Central memory CD8-positive, alpha-beta T cell (primary cell): ENCODE results near the gene SLC12A8.

Experiments used
- ATAC-seq: fragments of 150-1000 bp; cut with Tn5 transposase; replicated peaks from 2 replicates; pipeline ENCODE4 v1.10.0; 2022; ENCODE audit warnings: mild to moderate bottlenecking, moderate FRiP score, moderate number of reproducible peaks; ENCODE audit not compliant: poor library complexity, severe bottlenecking; ENCODE audit errors: extremely low read depth
- DNase-seq, 2 donors: peaks; one replicate each; pipeline ENCODE4 v3.0.0; 2021; ENCODE audit warnings: low spot score in 2 of 2
- H3K27ac Mint-ChIP-seq: one replicate; pipeline ENCODE4 v1.8.0; 2022; ENCODE audit warnings: low read depth, mild to moderate bottlenecking, moderate library complexity, mixed read lengths
- H3K27me3 Mint-ChIP-seq: one replicate; pipeline ENCODE4 v1.8.0; 2022; ENCODE audit warnings: mixed read lengths
- H3K36me3 Mint-ChIP-seq: one replicate; pipeline ENCODE4 v1.8.0; 2022; ENCODE audit warnings: mild to moderate bottlenecking, moderate library complexity, mixed read lengths; ENCODE audit not compliant: insufficient read depth
- H3K4me1 Mint-ChIP-seq: one replicate; pipeline ENCODE4 v1.8.0; 2022; ENCODE audit warnings: mixed read lengths
- H3K4me3 Mint-ChIP-seq: one replicate; pipeline ENCODE4 v1.8.0; 2022; ENCODE audit warnings: mild to moderate bottlenecking, moderate library complexity, mixed read lengths
- H3K9me3 Mint-ChIP-seq: one replicate; pipeline ENCODE4 v1.8.0; 2022; ENCODE audit warnings: mixed read lengths

Gene SLC12A8

GRCh38 chr3:125172346-125172745, 40.2 kb downstream of the SLC12A8 start:
- Mint-ChIP-seq H3K4me3 (no peak overlapping the region), H3K9me3 (peaks cover 8% of the 10 kb centered on the region), H3K27ac (no peak overlapping the region), H3K4me1 (no peaks in the 10 kb centered on the region), H3K27me3 (no peaks in the 10 kb centered on the region), H3K36me3 (no peaks in the 10 kb centered on the region)
- ATAC-seq (no peak), DNase-seq (no peak)

- Mint-ChIP-seq H3K4me1 (no peaks in the 10 kb centered on the region), H3K4me3 (no peak overlapping the region), H3K27ac (no peak overlapping the region), H3K9me3 (peaks cover 6% of the 10 kb centered on the region), H3K36me3 (no peaks in the 10 kb centered on the region), H3K27me3 (no peaks in the 10 kb centered on the region)
- DNase-seq (no peak), ATAC-seq (no peak)
Measured at GRCh38 chr3:125168711-125169393, 43.7 kb downstream of the SLC12A8 start.

DNA sequence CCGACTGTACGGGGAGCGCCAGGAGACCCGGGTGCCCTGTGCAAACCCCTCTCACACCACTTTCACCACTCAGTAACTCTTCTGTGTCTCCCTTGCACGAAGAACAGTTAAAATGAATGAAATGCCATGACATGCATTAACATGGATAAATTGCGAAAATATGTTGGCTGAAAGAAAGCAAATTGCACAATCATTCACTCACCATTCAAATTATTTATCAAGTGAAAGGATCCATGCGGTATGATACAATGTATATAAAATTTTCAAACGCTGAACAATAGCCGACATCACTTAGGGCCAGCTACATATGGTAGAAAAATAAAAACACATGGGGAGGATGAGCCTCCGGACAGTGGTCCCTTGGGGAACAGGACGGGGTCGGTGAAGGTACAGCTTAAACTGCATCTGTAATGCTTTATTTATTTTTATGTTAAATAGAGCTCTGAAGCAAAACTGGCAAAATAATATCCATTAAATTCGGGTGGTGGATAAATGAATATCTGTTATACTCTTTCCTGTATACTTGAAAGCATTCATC, 45.9 kb downstream of the SLC12A8 start:
- H3K27ac Mint-ChIP-seq = no peak overlapping the region
- DNase-seq (no peak), ATAC-seq (no peak)
- H3K27me3 Mint-ChIP-seq = no peaks in the 10 kb centered on the region
- no peak overlapping the region for H3K4me3 Mint-ChIP-seq
- peaks cover 5% of the 10 kb centered on the region for H3K4me1 Mint-ChIP-seq
- no peaks in the 10 kb centered on the region for H3K36me3 Mint-ChIP-seq
- no peaks in the 10 kb centered on the region for H3K9me3 Mint-ChIP-seq

- Mint-ChIP-seq H3K4me3 (no peak overlapping the region), H3K27me3 (no peaks in the 10 kb centered on the region), H3K4me1 (peaks cover 5% of the 10 kb centered on the region), H3K36me3 (no peaks in the 10 kb centered on the region), H3K27ac (no peak overlapping the region), H3K9me3 (no peaks in the 10 kb centered on the region)
- no peak for ATAC-seq
- DNase-seq = no peak
Measured at GRCh38 chr3:125165948-125166553, 46.5 kb downstream of the SLC12A8 start.

DNA sequence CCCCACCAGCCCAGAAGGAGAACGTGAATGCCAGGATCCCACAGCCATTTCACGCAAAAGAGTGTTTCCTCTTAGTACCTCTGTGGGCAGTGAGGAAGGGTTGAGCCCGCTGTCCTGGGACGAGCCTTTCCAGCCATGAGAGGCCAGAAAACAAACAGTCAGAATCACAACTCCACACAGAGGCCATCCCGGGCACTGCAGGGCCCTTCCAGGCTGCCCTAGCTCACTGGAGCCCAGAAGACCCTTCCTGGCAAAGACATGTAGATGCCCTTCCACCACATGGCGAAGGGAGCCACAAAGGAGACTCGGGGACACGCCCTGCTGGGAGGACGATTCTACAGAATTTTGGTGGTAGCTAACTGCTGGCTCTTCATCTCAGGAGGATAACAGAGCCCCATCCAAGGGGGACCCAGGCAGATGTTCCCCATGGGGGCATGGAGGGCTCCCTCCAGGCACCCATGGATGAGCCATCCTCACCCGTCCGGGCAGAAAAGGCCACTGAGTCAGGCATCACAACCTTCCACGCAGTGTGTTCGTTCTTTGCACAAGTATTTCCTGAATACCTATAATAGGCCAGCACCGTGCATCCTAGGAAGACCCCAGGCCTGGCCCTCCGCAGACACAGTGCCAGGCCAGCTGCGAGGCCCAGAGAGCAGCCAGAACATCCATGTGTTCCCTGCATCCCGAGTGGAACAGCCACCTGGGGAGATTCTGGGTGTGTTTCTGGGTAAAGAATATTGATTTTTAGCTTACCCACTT, 47.2 kb downstream of the SLC12A8 start:
- Mint-ChIP-seq H3K27me3 (no peaks in the 10 kb centered on the region), H3K4me1 (peaks cover 5% of the 10 kb centered on the region), H3K4me3 (no peak overlapping the region), H3K27ac (no peak overlapping the region), H3K36me3 (no peaks in the 10 kb centered on the region), H3K9me3 (no peaks in the 10 kb centered on the region)
- ATAC-seq = no peak
- DNase-seq = no peak

- no peak overlapping the region for H3K27ac Mint-ChIP-seq
- H3K4me3 Mint-ChIP-seq = no peak overlapping the region
- H3K4me1 Mint-ChIP-seq = peaks cover 5% of the 10 kb centered on the region
- DNase-seq (no peak), ATAC-seq (no peak)
- no peaks in the 10 kb centered on the region for H3K27me3 Mint-ChIP-seq
- H3K36me3 Mint-ChIP-seq = no peaks in the 10 kb centered on the region
- no peaks in the 10 kb centered on the region for H3K9me3 Mint-ChIP-seq
Measured at GRCh38 chr3:125163739-125164601, 48.6 kb downstream of the SLC12A8 start.

DNA sequence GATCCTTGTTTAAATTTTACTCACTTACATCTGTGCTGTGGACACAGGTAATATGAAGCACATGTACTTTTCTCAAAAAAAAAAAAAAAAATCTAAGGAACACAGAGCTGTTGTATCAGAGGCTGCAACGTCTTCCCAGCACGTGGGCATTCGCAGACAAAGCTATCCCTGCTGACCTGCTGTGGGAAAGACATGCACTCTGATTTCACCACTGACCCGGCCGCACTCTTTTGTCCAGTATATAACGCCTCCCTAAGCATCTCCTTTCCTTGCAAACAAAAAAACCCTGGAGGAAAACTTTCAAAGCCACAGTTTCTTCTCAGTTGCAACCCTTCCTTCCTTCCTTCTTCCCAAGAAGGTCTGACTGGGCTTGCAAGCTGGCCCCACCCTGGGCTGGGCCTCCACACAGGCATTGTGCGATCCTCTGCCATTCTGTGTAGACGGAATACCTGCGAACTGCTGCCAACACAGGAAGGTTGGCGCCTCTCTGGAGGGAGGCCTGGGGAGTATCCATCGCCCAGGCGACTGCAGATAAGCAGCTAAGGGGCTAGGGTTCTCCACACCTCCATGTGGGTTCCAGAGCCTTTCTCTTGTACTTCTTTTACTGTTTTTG, 50.8 kb downstream of the SLC12A8 start:
- no peak for ATAC-seq
- no peaks in the 10 kb centered on the region for H3K36me3 Mint-ChIP-seq
- no peak overlapping the region for H3K27ac Mint-ChIP-seq
- DNase-seq = no peak
- no peaks in the 10 kb centered on the region for H3K9me3 Mint-ChIP-seq
- no peaks in the 10 kb centered on the region for H3K27me3 Mint-ChIP-seq
- H3K4me1 Mint-ChIP-seq = peaks cover 5% of the 10 kb centered on the region
- H3K4me3 Mint-ChIP-seq = no peak overlapping the region

DNA sequence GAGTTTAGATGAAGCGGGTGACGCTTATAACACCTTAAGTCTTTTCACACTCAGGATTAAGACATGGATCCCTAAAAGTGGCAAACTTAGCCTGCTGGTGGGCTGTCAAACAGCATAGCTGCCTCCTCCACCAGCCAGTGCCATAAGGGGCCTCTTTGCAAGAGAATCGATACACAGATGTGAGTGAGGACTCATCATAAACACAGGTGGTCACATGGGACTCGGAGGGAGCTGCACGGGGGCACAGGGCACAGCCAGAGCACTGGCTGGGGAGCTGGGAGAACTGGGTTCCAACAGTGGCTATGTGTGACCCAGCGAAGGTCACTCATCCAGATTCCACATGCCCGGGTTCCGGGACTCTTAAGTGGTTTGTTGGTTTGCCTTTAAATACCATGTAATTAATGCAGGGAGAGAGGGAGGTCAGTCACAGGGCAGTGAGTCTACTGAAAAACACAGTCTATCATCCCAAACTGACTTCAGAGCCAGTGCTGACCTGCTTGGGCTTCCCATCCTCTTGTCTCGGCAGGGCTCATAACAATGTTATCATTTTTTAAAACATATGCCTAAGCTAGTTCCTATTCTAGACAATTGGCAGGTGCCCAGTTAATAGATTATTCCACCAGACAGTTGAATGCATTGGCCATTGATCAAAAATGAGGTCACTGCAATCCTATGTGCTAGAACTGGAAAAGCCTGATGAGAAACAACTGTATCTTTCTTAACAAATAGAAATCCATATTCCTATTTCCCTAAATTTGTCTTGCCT, 51.8 kb downstream of the SLC12A8 start:
- no peak overlapping the region for H3K4me3 Mint-ChIP-seq

DNA sequence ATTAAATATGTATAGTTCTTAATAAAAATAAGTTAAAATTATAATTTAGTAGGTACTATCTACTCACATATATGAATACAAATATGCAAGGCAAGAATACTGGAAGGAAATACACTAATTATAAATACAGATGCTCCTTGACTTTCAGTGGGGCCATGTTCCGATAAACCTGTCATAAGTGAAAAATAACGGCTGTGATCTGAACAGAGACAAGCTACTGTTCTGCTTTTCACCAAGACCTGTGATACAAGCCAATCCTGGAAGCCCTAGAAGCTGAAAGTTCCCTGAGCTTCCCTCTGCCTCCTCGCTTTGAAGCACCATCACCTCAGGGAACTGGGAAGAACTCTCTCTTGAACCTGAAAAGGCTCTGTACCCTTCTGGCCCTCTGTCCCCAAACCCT, 55.4 kb downstream of the SLC12A8 start:
- Mint-ChIP-seq H3K36me3 (no peaks in the 10 kb centered on the region), H3K27ac (no peak overlapping the region), H3K9me3 (no peaks in the 10 kb centered on the region), H3K27me3 (no peaks in the 10 kb centered on the region), H3K4me1 (peaks cover 8% of the 10 kb centered on the region), H3K4me3 (no peak overlapping the region)
- no peak for ATAC-seq
- no peak for DNase-seq

More for the DNA sequence above, 51.8 kb downstream of the SLC12A8 start:
- H3K9me3 Mint-ChIP-seq = no peaks in the 10 kb centered on the region
- no peaks in the 10 kb centered on the region for H3K36me3 Mint-ChIP-seq
- H3K27me3 Mint-ChIP-seq = no peaks in the 10 kb centered on the region
- peaks cover 5% of the 10 kb centered on the region for H3K4me1 Mint-ChIP-seq
- H3K27ac Mint-ChIP-seq = no peak overlapping the region
- DNase-seq (no peak), ATAC-seq (no peak)

DNA sequence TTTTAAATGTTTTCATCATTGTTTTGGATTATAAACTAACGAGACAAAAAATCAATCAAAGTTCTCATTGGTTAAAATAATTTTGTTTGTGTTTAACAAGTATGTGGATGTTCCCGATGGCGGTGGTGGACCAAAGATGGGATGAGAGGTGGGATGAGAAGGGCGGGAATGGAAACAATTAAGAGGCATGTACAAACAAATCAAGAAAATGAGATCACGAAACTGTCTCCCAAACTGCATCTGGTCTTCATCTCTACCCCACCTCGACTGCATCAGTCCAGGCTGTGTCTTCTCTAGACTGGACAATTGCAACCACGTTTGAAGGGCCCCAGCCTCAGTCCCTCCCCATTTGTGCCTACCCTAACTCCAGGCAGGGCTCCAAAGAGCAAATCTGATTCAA, 56.1 kb downstream of the SLC12A8 start:
- H3K27me3 Mint-ChIP-seq = no peaks in the 10 kb centered on the region
- H3K4me3 Mint-ChIP-seq = no peak overlapping the region
- no peaks in the 10 kb centered on the region for H3K9me3 Mint-ChIP-seq
- DNase-seq (no peak), ATAC-seq (no peak)
- H3K36me3 Mint-ChIP-seq = no peaks in the 10 kb centered on the region
- H3K4me1 Mint-ChIP-seq = peaks cover 8% of the 10 kb centered on the region
- no peak overlapping the region for H3K27ac Mint-ChIP-seq

DNA sequence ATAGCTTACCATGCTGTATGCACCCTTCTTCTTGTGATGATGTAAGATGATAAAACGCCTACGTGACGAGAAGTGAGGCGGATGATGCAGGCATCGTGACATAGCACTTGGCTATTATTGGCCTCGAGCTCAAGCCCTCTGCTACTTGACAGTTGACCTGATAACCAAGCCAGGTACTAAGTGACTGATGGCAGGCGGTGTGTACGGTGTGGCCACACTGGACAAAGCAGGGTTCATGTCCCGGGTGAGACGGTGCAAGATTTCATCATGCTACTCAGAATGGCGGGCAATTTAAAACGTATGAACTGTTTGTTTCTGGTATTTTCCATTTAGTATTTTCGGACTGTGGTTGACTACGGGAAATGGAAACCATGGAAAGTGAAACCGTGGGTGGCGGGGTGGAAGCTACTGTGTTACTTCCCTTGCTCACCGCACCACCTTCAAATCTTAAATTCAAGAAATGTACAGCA, 57.7 kb downstream of the SLC12A8 start:
- DNase-seq = no peak
- Mint-ChIP-seq H3K27me3 (no peaks in the 10 kb centered on the region), H3K4me1 (peaks cover 8% of the 10 kb centered on the region), H3K9me3 (no peaks in the 10 kb centered on the region), H3K4me3 (peak overlapping the region; percentile 65), H3K27ac (no peak overlapping the region), H3K36me3 (no peaks in the 10 kb centered on the region)
- ATAC-seq = no peak
